Activated CD8-positive, alpha-beta memory T cell treated with anti-CD3 and anti-CD28 coated beads for 4 hours (primary cell): ENCODE data around the gene NUP210.

Experiments
- DNase-seq, 2 donors: peaks; one replicate each; pipeline ENCODE4 v3.0.0-alpha.2; 2020; ENCODE audit warnings: low read depth in 2 of 2

Gene NUP210

GRCh38 chr3:13323822-13324221 lies 96.3 kb downstream of the NUP210 start:
- DNase-seq: no peak

DNA sequence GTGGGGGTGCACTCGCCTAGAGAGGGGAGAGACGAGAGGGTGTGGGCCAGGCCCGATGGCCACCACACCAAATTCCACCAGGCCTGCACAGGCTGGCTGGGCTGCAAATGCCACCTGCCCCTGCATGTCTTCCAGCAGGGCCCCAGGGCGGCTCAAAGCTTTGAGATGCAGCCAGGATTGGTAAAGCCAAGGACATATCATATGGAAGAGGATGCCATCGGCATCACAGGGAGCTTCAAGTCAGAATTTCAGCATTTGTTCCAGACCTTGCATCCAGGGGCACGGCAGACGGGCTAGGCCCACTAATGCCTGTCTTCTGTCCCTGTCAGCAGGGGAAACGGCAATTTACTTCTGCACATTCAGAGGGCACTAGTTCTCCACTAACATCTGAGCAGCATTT lies 97.8 kb downstream of the NUP210 start:
- DNase-seq: no peak

- DNase-seq: no peak
These were observed 100.4 kb downstream of the NUP210 start for GRCh38 chr3:13319564-13320220.

DNA sequence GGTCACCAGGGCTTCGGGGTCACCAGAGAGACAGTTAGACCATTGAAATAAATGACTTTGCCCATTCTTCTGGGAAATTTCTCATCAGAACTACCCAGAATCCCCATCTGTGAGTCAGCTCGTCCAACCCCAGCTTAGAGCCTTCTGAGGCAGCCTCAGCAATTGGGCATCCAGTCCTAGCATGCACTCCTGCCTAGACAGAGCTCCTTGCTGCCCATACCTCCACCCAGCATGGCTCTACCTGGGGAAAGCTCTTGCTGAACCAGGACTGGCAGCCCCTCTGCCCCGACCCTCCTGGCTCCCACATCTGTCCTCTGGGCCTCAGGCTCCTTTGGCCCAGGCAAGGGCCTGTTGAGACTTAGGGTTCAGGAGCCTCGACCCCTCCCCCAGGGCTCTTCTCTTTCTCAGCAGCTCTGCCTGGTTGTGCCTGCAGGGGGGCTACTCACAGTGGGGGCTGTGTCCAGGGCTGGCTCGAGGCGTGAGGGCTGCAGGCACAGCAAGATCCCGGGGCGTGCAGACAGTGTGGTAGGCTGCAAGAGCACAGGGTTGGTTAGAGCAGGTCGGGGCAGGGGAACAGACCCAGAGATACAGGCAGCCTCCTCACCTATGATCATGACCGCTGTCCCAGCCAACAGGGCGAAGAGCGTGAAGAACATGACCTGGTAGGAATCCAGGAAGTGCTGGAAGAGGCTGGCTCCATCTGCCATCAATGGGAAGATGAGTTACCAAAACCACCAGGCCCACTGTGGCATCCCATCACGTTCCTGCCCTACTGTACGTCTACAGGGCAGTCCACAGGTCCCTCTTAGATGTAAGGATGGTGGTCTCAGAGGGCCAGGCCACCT lies 101.3 kb downstream of the NUP210 start:
- no peak for DNase-seq

GRCh38 chr3:13317596-13318320 lies 102.4 kb downstream of the NUP210 start:
- DNase-seq: no peak

- DNase-seq: no peak
These were observed 103.5 kb downstream of the NUP210 start for GRCh38 chr3:13316603-13317002.

GRCh38 chr3:13314877-13315276 lies 105.2 kb downstream of the NUP210 start:
- DNase-seq: no peak

GRCh38 chr3:13313813-13314212 lies 106.3 kb downstream of the NUP210 start:
- DNase-seq: no peak

- no peak for DNase-seq
These were observed 111.1 kb downstream of the NUP210 start for GRCh38 chr3:13309004-13309403.

DNA sequence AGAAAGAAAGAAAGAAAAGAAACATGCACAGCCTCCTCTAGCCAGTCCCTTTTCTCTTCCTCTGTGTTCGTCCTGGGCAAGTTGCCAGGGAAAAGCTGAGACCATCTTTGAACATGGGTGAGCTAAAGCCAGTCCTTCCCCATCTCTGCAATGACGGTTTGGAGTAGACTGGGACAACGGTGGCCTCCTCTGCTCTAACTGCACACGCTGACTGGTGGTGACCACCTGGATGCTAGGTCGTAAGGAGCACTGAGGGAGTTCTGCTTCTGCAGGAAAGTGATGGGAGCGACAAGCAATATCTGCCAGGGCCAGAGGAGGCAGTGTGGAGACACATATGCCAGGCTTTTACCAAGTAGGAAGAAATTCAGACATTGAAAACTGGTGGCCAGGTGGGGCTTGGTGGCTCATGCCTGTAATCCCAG lies 111.7 kb downstream of the NUP210 start:
- DNase-seq: no peak

- DNase-seq: no peak
These were observed 113.1 kb downstream of the NUP210 start for GRCh38 chr3:13307041-13307440.

- no peak for DNase-seq
These were observed 114.5 kb downstream of the NUP210 start for GRCh38 chr3:13305623-13306022.

DNA sequence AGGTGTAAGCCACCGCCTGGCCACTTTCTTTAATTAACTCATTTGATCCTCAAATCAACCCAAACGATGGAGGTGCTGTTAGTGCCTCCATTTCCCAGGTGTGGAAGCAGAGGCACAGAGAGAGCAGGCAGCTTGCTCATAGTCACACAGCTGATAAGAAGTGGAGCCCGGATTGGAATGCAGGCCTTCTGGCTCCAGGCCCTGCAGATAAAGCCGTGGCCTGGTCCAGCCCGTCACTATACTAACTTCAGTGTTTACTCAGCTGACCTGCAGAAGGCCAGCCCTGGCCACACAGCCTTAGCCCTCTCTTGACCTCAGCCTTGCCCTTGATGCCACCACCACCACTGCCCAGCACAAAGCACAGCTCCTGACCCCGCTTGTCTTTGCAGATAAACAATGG lies 116.7 kb downstream of the NUP210 start:
- DNase-seq: no peak

GRCh38 chr3:13301286-13301987 lies 118.7 kb downstream of the NUP210 start:
- no peak for DNase-seq

- no peak for DNase-seq
These were observed 119.4 kb downstream of the NUP210 start for GRCh38 chr3:13300546-13301285.

GRCh38 chr3:13299531-13300155 lies 120.5 kb downstream of the NUP210 start:
- no peak for DNase-seq

GRCh38 chr3:13296662-13297061 lies 123.5 kb downstream of the NUP210 start:
- DNase-seq: no peak

DNA sequence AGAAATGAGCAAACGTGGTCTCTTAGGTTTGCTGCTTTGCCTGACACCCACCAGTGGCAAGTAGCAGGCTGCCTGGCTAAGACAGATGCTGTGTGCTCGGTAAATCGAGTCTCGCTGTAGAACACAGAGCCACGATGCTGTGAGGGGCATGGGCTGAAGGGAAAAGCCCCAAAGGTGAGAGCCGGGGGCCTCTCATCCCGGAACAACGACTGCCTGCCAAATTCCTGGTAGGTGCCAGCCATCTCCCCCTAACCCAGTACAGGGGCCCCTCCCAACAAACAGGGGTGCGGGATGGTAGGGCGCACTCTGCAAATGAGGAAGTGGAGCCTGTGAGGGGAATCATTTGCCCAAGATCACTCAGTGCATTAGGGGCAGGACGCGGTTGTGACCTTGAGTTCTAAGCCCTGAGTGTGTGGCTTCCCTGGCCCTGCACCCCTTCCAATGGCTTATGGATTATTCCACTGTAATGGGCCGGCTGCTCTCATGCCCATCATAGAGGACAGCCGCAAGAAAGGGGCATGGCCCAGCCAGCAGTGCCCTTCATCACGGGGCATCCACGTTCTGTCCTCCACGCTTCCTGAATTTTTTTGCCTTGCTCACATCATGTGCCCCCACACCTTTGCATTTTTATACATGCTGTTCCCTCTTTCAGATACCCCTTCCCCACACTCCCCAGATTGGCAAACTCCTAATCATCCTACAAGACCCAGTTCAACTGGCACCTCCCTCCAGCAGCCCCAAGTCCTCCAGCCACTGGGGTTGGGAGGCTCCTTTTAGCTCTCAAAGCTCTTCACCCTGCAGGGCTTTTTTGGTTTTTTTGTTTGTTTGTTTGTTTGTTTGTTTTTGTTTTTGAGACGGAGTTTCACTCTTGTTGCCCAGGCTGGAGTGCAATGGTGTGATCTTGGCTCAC lies 125.4 kb downstream of the NUP210 start:
- DNase-seq: no peak

DNA sequence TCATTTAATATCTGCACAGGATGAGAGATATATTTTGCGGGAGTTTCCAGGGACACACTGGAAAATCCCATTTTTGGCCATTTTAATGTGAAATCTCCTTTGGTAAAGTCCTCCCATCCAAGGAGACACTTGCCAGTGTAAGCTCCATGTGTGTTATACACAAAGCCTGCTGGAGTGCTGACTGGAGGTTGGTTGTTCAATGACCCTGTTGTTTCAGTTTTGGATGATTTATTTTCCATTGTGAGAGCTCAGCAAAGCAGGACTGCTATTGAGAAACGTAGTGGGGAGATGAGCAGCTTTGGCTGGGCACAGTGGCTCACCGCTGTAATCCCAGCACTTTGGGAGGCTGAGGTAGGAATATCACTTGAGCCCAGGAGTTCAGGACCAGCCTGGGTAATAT lies 127.7 kb downstream of the NUP210 start:
- DNase-seq: no peak

- no peak for DNase-seq
These were observed 129.2 kb downstream of the NUP210 start for GRCh38 chr3:13290941-13291340.
